Stomach (tissue), 9 donors: ENCODE measurements around the gene SULT2B1. TPM values are rescaled to one million over a fixed set of nuclear protein-coding genes. Genes with fewer than 3 reads are reported as not detected.

Experiments
- DNase-seq, 2 donors: peaks; one replicate each; pipeline versions ENCODE4 v3.0.0 to v3.0.0-alpha.2; 2013 to 2019
- H3K27ac ChIP-seq, 5 donors: fragments of 200-600 bp in 4 of 5; sonication (generic) in 4 of 5; one replicate each; pipeline ENCODE4 v1.5.1; 2013 to 2019; ENCODE audit warnings: mild to moderate bottlenecking in 1 of 5, moderate library complexity in 1 of 5
- H3K27me3 ChIP-seq, 3 donors: fragments of 200-600 bp; sonication (generic); one replicate each; pipeline ENCODE4 v1.5.1; 2017 to 2019; ENCODE audit warnings: mixed run types in 1 of 3
- H3K36me3 ChIP-seq, 4 donors: fragments of 200-600 bp; sonication (generic); 1 replicate in 3 of 4; 2 replicates in 1 of 4; pipeline ENCODE4 v1.5.1; 2016 to 2019
- H3K4me1 ChIP-seq, 4 donors: fragments of 200-600 bp; sonication (generic); one replicate each; pipeline ENCODE4 v1.5.1; 2016 to 2019
- H3K4me3 ChIP-seq, 4 donors: fragments of 200-600 bp; sonication (generic) in 3 of 4; one replicate each; pipeline ENCODE4 v1.5.1; 2016 to 2019; ENCODE audit warnings: mild to moderate bottlenecking in 1 of 4
- H3K9me3 ChIP-seq, 4 donors: fragments of 200-600 bp; sonication (generic); one replicate each; pipeline ENCODE4 v1.5.1; 2016 to 2019
- EP300 ChIP-seq: sonication (generic); formaldehyde crosslinking; IDR thresholded peaks from one replicate; pipeline ENCODE4 v1.6.1; 2017; ENCODE audit warnings: antibody characterized with exemption
- POLR2A ChIP-seq, 4 donors: fragments of 450-650 bp; IDR thresholded peaks; one replicate each; pipeline ENCODE4 v1.6.1; 2016; ENCODE audit warnings: antibody characterized with exemption in 4 of 4, control low read depth in 2 of 4, mild to moderate bottlenecking in 1 of 4, moderate library complexity in 1 of 4
- POLR2AphosphoS5 ChIP-seq, 3 donors: sonication (generic); formaldehyde crosslinking; IDR thresholded peaks; one replicate each; pipeline ENCODE4 v1.6.1; 2016; ENCODE audit warnings: antibody characterized with exemption in 3 of 3
- WGBS, 5 donors: extraction: QIAGEN DNeasy Blood & Tissue Kit in 3 of 5; methylation state at CpG; one replicate each; pipeline versions ENCODE4 v1.1.5 to v1.1.7; 2013 to 2018; 5-methylcytosine and 5-hydroxymethylcytosine counted together
- intact Hi-C: fragments of 100-400 bp; cut with DNase I; formaldehyde crosslinking; loops from one replicate; pipeline ENCODE4 v1.15.1; 2023; ENCODE audit warnings: low total_unique reads
- polyA plus RNA-seq, 3 donors: library from polyadenylated mRNA; stranded (reverse); fragments of 200-250 nt; gene quantifications; one replicate each; pipeline ENCODE4 v1.2.3, GENCODE V29; 2013
- total RNA-seq, 5 donors: library from RNA; depleted of rRNA; stranded (reverse); fragments of >200 nt; gene quantifications; one replicate each; pipeline versions ENCODE4 v1.1.0 to v1.2.3, GENCODE V29; 2014 to 2016
- TF ChIP-seq, protein P1 (sequence below), 7 experiments: fragments of 450-650 bp in 4 of 7; fragments of 200-600 bp in 3 of 7; sonication (generic) in 3 of 7; IDR thresholded peaks; one replicate each; pipeline ENCODE4 v1.5.1; 2016 to 2019; ENCODE audit warnings: antibody characterized with exemption in 7 of 7, control low read depth in 2 of 7, mild to moderate bottlenecking in 1 of 7
- donor health status: healthy with polysubstance abuse.
- donor health status: Bipolar disorder and iron deficiency.
- donor health status: healthy.

The SULT2B1 gene
- total and polyA plus RNA-seq, 8 donors, result 2.0 to 46.8 (median 3.1) TPM; not detected in 3

DNA sequence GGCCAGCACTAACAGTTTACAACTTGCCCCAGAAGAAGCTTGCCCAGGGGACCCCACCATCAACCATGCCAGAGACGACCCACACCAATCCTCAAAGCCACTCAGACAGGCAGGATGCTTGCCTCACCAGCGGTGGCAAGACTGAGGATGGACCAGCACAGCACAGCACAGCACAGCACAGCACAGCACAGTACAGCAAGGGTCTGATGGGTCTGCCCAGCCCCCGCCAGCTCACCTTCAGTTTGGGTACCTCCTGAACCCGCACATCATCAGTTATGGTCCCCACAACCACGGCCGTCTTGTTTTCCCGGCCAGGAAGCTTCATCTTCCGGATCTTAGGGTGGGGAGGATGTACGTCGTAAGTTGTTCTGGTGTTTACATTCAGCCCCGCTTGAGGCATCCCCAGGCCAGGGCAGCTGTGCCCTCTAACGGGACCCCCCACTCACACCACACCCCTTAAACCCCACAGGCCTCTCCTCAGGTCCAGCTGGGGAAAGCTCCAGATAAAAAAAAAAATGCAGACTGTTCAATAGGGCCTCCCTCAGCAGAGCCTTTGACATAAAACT lies 64.6 kb downstream of the SULT2B1 start:
- Histone ChIP-seq H3K4me3 (peak overlapping the region in 3 of 4 donors; percentile 72 to 93 (median 90)), H3K27ac (peak overlapping the region; percentile 77 to 94 (median 93)), H3K9me3 (no peaks in the 10 kb centered on the region), H3K27me3 (no peaks in the 10 kb centered on the region), H3K4me1 (peaks cover 38 to 71% (median 65%) of the 10 kb centered on the region in 4 donors), H3K36me3 (peaks cover 24 to 36% (median 31%) of the 10 kb centered on the region in 4 donors)
- 44 to 50% (median 47%) methylated on average over 12 of the region's 12 CpGs for WGBS, 5 donors
- DNase-seq, result no peak
- intact Hi-C loops, result no loop called here
- TF ChIP-seq, protein P1, sequence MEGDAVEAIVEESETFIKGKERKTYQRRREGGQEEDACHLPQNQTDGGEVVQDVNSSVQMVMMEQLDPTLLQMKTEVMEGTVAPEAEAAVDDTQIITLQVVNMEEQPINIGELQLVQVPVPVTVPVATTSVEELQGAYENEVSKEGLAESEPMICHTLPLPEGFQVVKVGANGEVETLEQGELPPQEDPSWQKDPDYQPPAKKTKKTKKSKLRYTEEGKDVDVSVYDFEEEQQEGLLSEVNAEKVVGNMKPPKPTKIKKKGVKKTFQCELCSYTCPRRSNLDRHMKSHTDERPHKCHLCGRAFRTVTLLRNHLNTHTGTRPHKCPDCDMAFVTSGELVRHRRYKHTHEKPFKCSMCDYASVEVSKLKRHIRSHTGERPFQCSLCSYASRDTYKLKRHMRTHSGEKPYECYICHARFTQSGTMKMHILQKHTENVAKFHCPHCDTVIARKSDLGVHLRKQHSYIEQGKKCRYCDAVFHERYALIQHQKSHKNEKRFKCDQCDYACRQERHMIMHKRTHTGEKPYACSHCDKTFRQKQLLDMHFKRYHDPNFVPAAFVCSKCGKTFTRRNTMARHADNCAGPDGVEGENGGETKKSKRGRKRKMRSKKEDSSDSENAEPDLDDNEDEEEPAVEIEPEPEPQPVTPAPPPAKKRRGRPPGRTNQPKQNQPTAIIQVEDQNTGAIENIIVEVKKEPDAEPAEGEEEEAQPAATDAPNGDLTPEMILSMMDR (IDR thresholded peaks at IDR 0.05), result no peak
- TF ChIP-seq POLR2A (IDR thresholded peaks at IDR 0.05) (no peak), EP300 (no peak), POLR2AphosphoS5 (IDR thresholded peaks at IDR 0.05) (no peak)

DNA sequence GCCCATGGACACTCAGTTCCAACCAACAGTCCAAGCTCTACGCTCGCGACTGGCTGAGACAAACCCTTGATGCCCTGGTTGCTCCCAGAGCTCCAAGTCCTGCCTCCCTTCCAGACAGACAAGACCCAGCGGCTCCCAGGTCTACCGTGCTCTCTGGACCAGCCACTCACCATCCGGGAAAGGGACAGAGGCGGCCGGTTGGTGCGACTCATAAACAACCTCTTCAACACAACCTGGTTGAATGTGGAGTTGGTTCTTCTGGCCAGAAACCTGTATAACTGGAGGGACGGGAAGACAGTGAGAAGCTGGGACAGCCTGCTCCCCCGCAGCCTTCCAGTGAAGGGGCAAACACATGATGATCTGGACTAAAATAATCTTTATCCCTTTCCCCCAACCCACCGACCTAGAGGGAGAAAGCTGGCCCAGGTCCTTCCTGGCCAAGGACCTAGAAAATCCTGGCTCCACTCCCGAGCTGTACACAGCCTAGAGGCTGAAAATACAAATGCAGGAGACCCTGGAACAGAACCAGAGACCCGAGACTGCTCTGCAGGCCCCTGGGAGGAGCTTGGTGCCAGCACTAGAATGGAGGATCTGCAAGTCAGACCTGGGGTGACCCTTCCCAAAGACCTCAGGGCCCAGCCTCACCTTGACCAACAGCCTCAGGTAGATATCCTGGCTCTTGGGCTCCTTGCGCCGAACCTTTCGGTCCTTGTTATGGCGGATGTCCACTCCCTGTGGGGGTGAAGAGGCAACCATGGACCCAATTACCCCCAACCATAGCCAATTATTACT lies 65.4 kb downstream of the SULT2B1 start:
- 26 to 44% (median 37%) methylated on average over 13 to 18 of the region's 18 CpGs for WGBS, 5 donors
- H3K27me3 ChIP-seq, result no peaks in the 10 kb centered on the region
- peak; percentile 49 to 58 for DNase-seq
- H3K9me3 ChIP-seq, result no peaks in the 10 kb centered on the region
- peaks cover 24 to 32% (median 30%) of the 10 kb centered on the region in 4 donors for H3K36me3 ChIP-seq
- peak overlapping the region; percentile 72 to 93 (median 90) for H3K4me3 ChIP-seq
- intact Hi-C loops, result no loop called here
- TF ChIP-seq, protein P1 (IDR thresholded peaks at IDR 0.05), result peak in 1 of 7 experiments; percentile 9
- TF ChIP-seq EP300, result no peak
- H3K27ac ChIP-seq, result peak overlapping the region; percentile 77 to 94 (median 93)
- H3K4me1 ChIP-seq, result peaks cover 38 to 74% (median 65%) of the 10 kb centered on the region in 4 donors

DNA sequence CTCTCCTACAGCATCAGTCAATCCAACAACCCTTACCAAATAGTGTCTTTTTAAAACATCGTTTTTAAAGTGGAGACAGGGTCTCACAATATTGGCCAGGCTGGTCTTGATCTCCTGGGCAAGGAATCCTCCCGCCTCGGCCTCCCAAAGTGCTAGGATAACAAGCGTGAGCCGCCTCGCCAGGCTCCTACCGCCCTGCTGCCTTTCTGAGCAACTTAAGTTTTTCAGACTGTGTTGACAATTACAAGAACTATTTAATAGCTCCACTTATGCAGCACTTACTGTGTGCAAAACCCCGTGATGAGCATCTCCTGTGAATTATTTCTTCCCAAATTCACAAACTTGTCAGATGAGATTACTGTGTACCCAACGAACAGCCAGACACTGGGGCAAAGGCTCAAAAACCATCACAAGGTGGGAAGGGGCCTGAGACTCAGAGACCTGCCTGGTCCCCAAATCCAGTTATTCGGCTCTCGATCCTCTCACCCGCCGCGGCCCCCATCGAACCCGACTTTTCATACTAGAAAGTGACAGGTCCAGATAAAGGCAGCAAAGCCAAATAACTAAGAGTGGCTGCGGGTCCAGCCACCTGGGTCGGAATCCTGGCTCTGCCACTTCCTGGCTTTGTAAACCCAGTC lies 66.4 kb downstream of the SULT2B1 start:
- TF ChIP-seq EP300 (no peak), POLR2A (IDR thresholded peaks at IDR 0.05) (no peak), POLR2AphosphoS5 (IDR thresholded peaks at IDR 0.05) (no peak)
- TF ChIP-seq, protein P1 (IDR thresholded peaks at IDR 0.05), result no peak
- Histone ChIP-seq H3K9me3 (no peaks in the 10 kb centered on the region), H3K27me3 (no peaks in the 10 kb centered on the region), H3K36me3 (peaks cover 24 to 32% (median 30%) of the 10 kb centered on the region in 4 donors), H3K27ac (peak overlapping the region; percentile 77 to 94 (median 93)), H3K4me3 (peak overlapping the region; percentile 72 to 93 (median 90)), H3K4me1 (peaks cover 45 to 76% (median 62%) of the 10 kb centered on the region in 4 donors)
- intact Hi-C loops, result no loop called here
- no peak for DNase-seq
- 0 to 2% (median 1%) methylated on average over 18 of the region's 18 CpGs for WGBS, 5 donors

DNA sequence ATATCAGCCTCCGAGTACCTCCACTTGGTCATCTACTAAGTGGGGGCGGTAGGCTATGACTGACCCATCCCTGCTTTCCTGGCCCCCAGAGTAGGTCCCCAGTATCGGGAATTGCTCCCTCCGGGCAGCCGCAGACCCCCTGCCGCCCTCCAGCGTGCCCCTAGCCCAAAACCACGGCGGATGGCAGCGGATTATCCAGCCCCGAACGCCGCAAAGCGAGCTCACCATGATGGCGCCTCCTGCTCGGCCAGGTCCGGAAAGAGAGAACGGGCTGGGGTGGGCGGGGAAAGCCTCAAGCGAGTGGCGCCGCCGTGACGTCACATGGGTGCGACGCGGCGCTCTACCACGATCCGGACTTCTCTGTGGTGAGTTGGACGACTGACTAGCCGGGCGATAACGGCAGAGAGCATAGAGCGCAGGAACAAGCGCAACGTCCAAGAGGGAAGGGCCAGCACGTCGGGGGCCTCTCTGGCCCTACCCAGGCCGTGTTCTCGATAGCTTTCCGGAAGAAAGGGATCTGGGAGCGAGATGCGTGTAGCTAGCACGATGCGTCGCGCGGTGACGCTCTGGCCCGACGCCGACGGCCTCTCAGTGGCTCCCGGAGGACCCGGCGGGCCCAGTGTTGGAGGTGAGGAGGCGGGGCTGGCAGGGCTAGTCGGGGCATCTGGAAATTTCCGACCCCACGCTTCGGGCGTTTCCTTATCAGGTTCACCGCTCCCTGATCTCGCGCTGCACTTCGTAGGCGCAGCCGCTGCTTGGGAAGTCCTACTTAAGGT lies 67.1 kb downstream of the SULT2B1 start, which contains the start of the genes RPL18 and SPHK2:
Gene RPL18, minus strand, starts transcription at position 263 of the 776 bp plus-strand sequence. Its CDS starts 35 bp downstream, at position 228.
Gene SPHK2, plus strand, starts transcription at position 591 of the 776 bp plus-strand sequence. CDS start 1,009 bp downstream, outside the sequence.
- intact Hi-C loops, result no loop called here
- peak; percentile 97 to 100 for DNase-seq
- Histone ChIP-seq H3K4me1 (peaks cover 50 to 76% (median 61%) of the 10 kb centered on the region in 4 donors), H3K4me3 (peak within 1 kb of the TSS; percentile 72 to 93 (median 90)), H3K9me3 (no peaks in the 10 kb centered on the region), H3K27me3 (no peaks in the 10 kb centered on the region), H3K27ac (peak within 1 kb of the TSS; percentile 82 to 94 (median 93)), H3K36me3 (peaks cover 24 to 32% (median 30%) of the 10 kb centered on the region in 4 donors)
- 0 to 1% (median 0%) methylated on average over 37 to 69 of the region's 69 CpGs for WGBS, 5 donors
- TF ChIP-seq POLR2AphosphoS5 (IDR thresholded peaks at IDR 0.05), result peak; percentile 92 to 99 (median 97)
- TF ChIP-seq, protein P1 (IDR thresholded peaks at IDR 0.05), result no peak
- TF ChIP-seq EP300, result no peak
- peak in 2 of 4 donors; percentile 70 to 73 for TF ChIP-seq POLR2A (IDR thresholded peaks at IDR 0.05)
